H54 (cell line): ENCODE measurements around the gene PPIL3.
A peak's percentile ranks its signal among the peaks of the same experiment; 100 is the strongest.

Source experiments
- DNase-seq: peaks from one replicate; pipeline ENCODE4 v3.0.0; 2011; ENCODE audit warnings: low spot score, mixed read lengths; ENCODE audit not compliant: insufficient read length
- FAIRE-seq: peaks from 3 replicates; lab custom pipeline; 2011; peaks lifted over from hg19 to GRCh38; lab: Jason Lieb, UNC
- POLR2A ChIP-seq: IDR thresholded peaks from 2 replicates; pipeline ENCODE4 v1.6.1; 2011; ENCODE audit warnings: low read depth, mild to moderate bottlenecking, low read length

Gene PPIL3

DNA sequence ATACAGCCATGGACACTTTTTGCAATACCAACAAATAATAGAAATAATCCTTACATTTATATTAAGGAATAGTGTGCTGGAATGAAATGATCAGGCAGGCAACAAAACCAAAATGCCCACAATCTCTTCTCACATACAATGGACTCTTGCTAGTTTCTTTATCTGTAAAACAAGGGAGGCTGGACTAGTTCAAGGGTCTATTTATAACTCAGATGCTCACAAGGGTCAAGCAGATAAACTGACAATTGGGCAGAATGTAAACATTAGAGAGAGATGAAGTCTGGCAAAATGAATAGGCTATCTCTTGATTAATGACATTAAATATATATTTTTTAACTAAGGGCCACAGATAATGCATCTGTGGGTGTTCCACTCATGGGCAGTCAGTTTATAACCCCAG, 11.4 kb downstream of the PPIL3 start:
- FAIRE-seq (peak; percentile 53), DNase-seq (no peak)
- no peak for TF ChIP-seq POLR2A

DNA sequence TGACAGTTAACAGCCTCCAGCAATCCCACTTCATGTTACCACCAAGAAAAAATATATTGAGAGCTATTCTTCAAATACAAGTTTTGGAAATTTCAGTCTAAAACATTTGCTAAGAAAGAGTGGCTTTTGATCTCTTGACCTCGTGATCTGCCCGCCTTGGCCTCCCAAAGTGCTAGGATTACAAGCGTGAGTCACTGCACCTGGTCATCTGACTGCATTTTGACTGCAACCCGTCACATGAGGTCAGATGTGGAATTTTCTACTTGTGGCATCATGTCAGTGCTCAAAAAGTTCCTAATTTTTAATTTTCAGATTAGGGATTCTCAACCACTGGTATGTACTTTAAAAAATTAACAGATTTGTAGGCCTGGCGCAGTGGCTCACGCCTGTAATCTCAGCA, 15.3 kb downstream of the PPIL3 start:
- DNase-seq (no peak), FAIRE-seq (no peak)
- TF ChIP-seq POLR2A: no peak

DNA sequence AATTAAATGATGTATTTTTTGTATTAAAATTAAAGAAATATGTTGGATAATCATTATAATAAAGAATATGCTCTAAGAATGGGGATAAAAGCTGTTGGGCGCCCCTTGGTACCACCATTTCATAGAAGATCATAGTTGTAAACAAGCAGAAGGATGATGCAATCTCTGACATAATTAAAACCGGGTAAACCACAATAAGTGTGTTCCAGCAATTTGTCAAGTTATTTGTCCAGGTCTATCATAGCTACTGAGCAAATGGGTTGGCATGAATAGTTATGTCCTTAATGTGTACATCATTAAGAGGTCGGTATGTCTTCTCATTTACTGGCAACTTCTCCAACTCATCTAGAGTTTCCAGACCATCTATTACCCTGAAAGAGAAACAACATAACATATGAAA, 17.7 kb downstream of the PPIL3 start:
- no peak for FAIRE-seq
- no peak for TF ChIP-seq POLR2A

DNA sequence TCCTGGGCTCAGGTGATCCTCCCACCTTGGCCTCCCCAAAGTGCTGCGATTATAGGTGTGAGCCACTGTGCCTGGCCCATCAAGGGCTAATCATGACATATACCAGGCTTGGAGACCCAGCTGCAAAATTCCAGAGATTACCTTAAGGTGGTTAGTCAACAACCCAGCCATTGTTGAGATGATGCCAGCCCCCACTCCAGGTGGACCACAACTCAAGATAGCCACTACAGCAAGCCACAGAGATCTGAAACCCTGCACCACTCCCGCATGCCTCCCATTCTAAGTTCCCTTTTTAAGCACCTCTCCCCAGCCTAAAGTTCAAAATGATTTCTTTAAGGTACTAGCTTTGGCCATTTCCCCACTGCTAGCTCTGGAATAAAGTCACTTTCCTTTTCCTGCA, 19.9 kb downstream of the PPIL3 start:
- no peak for TF ChIP-seq POLR2A
- DNase-seq (no peak), FAIRE-seq (no peak)

More for the DNA sequence above, 17.7 kb downstream of the PPIL3 start:
- DNase-seq: no peak

DNA sequence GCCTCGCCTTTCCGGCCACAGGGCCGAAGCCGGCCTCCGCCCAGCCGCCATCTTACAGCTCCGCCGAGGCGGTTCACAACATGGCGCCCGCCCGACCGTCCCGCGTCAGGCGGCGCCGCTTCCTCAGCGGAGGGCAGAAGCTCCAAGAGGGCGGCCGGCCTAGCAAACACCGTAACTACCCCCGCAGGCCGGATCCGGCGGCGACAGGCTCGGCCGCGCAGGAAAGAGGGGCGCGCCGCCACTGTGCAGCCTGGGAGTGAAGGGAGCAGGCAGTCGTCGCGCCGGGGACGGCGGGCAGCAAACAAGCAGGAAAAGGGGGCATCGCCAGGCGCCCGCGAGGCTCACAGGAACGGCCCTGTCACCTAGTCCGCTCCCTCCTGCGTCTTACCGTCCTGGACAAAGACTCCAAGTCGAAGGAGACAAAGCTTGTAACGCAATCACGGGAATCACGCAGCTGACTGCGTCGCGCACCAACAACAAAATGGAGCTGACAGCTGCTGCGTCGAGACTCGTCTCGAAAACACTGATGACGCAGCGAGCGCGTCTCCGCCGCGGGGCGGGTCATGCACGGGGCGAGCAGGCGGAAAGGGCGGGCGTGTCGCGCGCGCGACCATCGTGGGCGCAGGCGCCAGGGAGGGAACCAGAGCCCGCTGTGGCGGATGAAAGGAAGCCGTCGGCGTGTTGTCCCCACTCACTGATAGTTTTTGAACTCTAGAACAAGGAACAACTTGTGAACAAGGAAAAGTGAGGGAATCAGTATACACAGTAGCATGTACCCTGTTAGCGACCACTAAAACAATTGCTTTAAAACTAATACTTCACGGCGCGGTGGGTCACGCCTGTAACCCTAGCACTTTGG, 24.5 kb downstream of the PPIL3 start, which contains the start of gene CLK1:
Gene CLK1, minus strand, starts transcription at position 483 of the 859 bp plus-strand sequence. CDS start 2,796 bp downstream, outside the sequence.
- TF ChIP-seq POLR2A: peak; percentile 99
- FAIRE-seq: peak; percentile 84
- DNase-seq: peak; percentile 88

DNA sequence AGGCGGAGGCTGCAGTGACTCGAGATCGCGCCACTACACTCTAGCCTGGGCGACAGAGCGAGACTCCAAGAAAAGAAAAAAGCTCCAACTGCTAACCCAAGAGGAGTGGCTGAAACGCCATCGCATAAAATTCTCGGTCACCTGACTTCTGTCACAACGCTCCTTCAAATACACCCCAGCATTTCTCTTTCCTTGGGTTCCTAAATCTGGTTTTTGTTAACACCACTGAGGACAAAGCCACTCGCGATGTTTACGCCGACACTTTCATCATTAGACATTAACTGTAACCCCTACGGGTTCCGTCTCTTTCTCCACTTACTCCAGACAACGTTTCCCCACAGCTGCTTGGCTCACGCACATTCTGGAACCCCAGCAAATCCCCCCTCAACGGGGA, 25.1 kb downstream of the PPIL3 start:
- no peak for DNase-seq

DNA sequence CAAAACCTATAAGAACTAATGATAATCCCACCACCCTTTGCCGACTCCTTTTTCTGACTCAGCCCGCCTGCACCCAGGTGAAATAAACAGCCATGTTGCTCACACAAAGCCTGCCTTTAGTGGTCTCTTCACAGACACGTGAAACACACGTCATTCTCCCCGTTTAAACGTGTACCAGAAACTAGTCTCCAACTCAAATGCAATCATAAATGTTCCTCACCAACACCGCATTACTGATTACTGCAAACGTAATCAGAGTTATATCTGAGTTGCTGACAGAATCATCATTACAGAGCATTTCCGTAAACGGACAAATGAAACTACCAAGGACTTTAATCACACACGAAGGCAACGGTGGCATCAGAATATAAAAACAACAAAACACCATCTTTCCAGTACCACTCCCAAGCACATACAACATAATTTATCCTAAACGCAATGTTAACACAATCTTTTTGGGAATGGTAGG, 26.3 kb downstream of the PPIL3 start:
- no peak for TF ChIP-seq POLR2A
- FAIRE-seq (no peak), DNase-seq (no peak)

More for the DNA sequence above, 25.1 kb downstream of the PPIL3 start:
- no peak for FAIRE-seq
- no peak for TF ChIP-seq POLR2A

DNA sequence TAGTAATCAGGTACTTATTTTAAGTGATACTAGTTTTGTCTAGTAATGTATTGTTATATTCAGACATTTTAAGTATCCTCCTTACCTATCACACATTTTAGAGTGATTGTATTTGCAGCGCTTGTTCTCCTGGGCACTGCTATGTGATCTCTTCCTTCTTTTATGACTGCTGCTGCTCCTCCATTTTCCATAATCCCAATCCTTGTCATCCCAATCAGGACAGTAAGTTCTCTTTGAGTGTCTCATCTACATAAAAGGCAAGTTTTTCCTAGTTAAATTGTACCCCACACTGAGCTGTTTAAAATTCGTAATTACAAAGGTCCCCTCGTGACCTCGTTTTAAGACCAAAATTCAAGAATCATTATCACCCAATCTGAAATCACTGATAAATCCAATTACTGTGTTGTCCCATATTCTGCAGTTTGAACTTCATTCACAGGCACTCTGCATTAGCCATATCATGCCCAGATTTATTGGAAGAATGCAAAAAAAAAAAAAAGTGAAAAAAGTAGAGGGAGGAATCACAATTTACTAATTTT, 27.2 kb downstream of the PPIL3 start:
- DNase-seq (no peak), FAIRE-seq (no peak)
- no peak for TF ChIP-seq POLR2A

DNA sequence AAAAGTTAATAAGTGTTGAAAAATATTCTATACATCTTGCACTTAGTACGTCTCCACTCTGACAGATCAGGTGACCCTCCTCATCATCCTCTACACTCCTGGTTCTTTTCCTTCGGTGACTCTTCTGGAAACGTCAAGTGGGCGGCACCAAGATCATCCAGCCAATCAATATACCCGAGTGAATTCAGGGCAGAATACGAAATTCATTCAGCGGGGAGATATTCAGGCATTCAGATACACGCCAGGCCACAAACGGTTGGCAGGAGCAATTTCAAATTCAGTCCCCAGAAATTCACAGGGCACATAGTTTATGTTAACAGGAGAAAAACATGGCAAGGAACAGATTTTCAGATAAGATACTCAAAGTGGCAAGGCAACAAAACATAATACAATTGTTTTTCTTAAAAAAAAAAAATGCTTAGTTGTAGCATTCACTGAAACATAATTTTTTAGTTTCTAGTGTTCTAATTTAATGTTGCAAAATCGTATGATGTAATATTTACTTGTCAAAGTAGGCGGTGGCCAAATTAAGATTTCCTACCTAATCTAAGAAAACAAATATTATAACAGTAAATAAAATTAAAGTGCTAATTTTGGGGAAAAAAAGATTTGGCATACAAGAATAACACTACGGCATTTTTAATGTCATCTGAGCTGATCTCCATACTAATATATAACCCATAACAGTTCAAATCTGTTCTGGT, 28.6 kb downstream of the PPIL3 start:
- no peak for FAIRE-seq
- no peak for TF ChIP-seq POLR2A
- no peak for DNase-seq

DNA sequence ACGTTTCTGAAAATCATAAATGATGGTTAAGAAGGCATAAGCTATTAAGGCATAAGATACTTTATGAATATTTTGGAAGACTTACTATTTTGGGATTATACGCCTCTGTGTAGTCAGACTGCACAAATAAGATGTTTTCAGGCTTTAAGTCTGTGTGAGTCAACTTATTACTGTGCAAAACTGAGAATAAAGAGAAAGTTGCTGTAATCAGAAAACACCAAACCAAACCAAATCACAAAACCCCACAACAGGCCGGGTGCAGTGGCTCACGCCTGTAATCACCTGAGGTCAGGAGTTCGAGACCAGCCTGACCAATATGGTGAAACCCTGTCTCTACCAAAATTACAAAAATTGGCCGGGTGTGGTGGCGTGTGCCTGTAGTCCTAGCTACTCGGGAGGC, 32.1 kb downstream of the PPIL3 start:
- no peak for DNase-seq
- TF ChIP-seq POLR2A: no peak
- peak; percentile 23 for FAIRE-seq

DNA sequence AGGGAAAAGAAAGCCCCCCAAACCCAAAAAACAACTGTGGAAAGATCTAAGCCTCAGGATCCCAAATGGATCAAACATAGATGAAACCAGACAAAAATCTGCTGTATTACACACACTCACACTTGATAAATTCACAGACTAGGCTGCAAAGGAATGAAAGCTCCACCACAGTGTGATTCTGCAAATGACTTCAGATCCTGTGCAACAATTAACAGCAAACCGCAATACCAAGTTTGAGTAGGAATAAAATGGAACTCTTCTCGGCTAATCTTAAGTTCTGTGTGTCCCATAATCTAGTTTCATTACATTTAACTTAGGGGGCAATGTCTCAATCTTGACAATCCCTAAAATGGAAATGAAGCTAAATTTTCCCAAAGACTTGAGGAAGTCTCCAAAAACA, 36.3 kb downstream of the PPIL3 start:
- no peak for DNase-seq
- FAIRE-seq: no peak
- no peak for TF ChIP-seq POLR2A

DNA sequence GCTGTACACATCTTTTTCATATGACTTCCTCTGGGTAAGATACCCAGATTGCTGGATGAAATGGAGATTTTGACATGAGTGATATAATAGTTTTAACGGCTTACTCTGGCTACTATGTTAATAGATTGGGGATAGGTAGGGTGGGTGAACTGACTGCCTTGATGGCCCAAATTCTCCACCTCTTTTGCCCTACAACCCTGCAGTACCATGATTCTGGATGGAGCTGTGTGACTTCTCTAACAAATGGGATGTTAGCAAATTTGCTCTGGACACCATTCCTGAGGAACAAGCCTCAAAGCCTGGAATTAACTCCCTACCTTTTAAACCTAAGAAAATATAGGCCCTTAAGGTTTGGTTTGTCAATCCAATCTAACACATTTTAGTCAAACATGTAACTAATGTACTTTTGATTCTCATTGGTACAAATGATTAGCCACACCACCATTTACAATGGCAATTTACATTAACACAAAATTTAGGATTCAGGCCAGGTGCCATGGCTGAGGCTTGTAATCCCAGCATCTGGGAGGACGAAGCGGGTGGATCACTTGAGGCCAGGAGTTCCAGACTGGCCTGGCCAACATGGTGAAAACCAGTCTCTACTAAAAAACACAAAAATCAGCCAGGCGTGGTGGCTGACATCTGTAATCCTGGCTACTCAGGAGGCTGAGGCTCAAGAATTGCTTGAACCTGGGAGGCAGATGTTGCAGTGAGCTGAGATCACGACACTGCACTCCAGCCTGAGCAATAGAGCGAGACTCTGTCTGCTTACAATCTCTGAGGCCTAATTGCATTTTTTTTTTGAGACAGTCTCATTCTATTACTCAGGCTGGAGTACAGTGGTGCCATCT, 37.3 kb downstream of the PPIL3 start:
- FAIRE-seq (no peak), DNase-seq (no peak)
- no peak for TF ChIP-seq POLR2A
